Tibial nerve (tissue), 4 donors: ENCODE data around the gene UFM1. TPM values are rescaled to one million over a fixed set of nuclear protein-coding genes. Genes with fewer than 3 reads are reported as not detected.
A peak's percentile ranks its signal among the peaks of the same experiment; 100 is the strongest.

Experiments used
- DNase-seq, 2 donors: peaks; one replicate each; pipeline ENCODE4 v3.0.0-alpha.2; 2019; ENCODE audit warnings: low spot score in 2 of 2
- H3K27ac ChIP-seq, 4 donors: fragments of 200-600 bp; sonication (generic) in 3 of 4; one replicate each; pipeline ENCODE4 v1.5.1; 2017 to 2019; ENCODE audit warnings: mild to moderate bottlenecking in 1 of 4
- H3K27me3 ChIP-seq, 2 donors: fragments of 200-600 bp; sonication (generic) in 1 of 2; one replicate each; pipeline versions ENCODE4 v1.5.1 to v1.6.0; 2017 to 2019
- H3K36me3 ChIP-seq, 3 donors: fragments of 200-600 bp; sonication (generic); one replicate each; pipeline ENCODE4 v1.5.1; 2018 to 2019
- H3K4me1 ChIP-seq, 4 donors: fragments of 200-600 bp; sonication (generic) in 3 of 4; one replicate each; pipeline ENCODE4 v1.5.1; 2017 to 2019
- H3K4me3 ChIP-seq, 4 donors: fragments of 200-600 bp; sonication (generic) in 3 of 4; one replicate each; pipeline ENCODE4 v1.5.1; 2017 to 2019; ENCODE audit warnings: mild to moderate bottlenecking in 1 of 4, moderate library complexity in 1 of 4
- H3K9me3 ChIP-seq, 4 donors: fragments of 200-600 bp; sonication (generic) in 3 of 4; one replicate each; pipeline ENCODE4 v1.5.1; 2017 to 2019
- EP300 ChIP-seq, 2 donors: sonication (generic); formaldehyde crosslinking; IDR thresholded peaks; one replicate each; pipeline ENCODE4 v1.6.1; 2017; ENCODE audit warnings: antibody characterized with exemption in 2 of 2, mild to moderate bottlenecking in 1 of 2
- POLR2A ChIP-seq, 2 donors: fragments of 450-650 bp; IDR thresholded peaks; one replicate each; pipeline ENCODE4 v1.6.1; 2017; ENCODE audit warnings: antibody characterized with exemption in 2 of 2, mild to moderate bottlenecking in 2 of 2, moderate library complexity in 2 of 2
- WGBS, 2 donors: methylation state at CpG; one replicate each; pipeline ENCODE4 v1.1.5; 2018; 5-methylcytosine and 5-hydroxymethylcytosine counted together
- total RNA-seq, 4 donors: library from RNA; depleted of rRNA; stranded (reverse); fragments of >200 nt; gene quantifications; one replicate each; pipeline ENCODE4 v1.1.0, GENCODE V29; 2016
- TF ChIP-seq, protein P1 (sequence below), 5 experiments: fragments of 200-600 bp in 3 of 5; fragments of 450-650 bp in 2 of 5; sonication (generic) in 3 of 5; IDR thresholded peaks; one replicate each; pipeline ENCODE4 v1.5.1; 2016 to 2019; ENCODE audit warnings: antibody characterized with exemption in 5 of 5, mild to moderate bottlenecking in 3 of 5, moderate library complexity in 2 of 5

Gene UFM1
- total RNA-seq, 4 donors from 2014 or later, result 37.5 to 47.7 (median 45.9) TPM

DNA sequence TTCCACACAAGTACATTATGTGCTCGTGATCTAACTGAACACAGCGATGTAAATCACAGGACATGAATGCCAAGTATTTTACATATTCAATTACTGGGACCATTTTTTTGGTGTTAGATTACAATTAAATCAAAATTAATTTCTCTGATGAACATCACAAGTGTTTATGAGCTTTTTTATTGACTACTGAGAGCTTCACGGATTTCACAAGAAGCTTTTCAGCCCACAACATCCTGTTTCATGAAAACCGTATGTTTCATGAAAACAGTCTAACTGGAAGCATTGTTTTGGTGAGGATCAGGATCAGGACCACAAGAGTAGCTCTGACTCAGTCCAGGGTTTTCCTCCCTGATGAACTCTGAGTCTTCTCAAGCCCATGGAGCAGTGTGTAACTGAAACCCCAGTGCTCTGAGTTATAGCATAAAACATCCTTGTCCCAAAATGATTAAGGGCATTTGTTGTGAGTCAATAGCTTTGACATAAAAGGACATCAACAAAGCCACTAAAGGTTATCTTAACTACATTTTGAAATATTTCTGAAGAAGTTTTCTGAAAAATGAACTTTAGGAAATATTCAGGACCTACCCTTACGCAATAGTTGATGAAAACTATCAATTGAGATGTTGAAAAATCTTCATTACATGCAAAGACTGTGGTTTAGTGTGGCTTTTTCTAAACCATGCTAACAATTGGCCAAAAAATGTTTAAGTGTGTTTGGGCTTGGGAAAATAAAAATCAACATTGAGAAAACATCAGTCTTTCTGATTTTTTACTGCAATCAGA, 49.3 kb downstream of the UFM1 start:
- no peak for DNase-seq
- H3K27ac ChIP-seq, result peak overlapping the region in 1 of 4 donors; percentile 72
- H3K4me1 ChIP-seq, result peaks cover 0 to 8% (median 2%) of the 10 kb centered on the region in 4 donors
- TF ChIP-seq, protein P1, sequence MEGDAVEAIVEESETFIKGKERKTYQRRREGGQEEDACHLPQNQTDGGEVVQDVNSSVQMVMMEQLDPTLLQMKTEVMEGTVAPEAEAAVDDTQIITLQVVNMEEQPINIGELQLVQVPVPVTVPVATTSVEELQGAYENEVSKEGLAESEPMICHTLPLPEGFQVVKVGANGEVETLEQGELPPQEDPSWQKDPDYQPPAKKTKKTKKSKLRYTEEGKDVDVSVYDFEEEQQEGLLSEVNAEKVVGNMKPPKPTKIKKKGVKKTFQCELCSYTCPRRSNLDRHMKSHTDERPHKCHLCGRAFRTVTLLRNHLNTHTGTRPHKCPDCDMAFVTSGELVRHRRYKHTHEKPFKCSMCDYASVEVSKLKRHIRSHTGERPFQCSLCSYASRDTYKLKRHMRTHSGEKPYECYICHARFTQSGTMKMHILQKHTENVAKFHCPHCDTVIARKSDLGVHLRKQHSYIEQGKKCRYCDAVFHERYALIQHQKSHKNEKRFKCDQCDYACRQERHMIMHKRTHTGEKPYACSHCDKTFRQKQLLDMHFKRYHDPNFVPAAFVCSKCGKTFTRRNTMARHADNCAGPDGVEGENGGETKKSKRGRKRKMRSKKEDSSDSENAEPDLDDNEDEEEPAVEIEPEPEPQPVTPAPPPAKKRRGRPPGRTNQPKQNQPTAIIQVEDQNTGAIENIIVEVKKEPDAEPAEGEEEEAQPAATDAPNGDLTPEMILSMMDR (IDR thresholded peaks at IDR 0.05), result no peak
- TF ChIP-seq POLR2A (IDR thresholded peaks at IDR 0.05) (no peak), EP300 (IDR thresholded peaks at IDR 0.05) (no peak)
- 29 to 33% methylated on average over 5 of the region's 5 CpGs for WGBS, 2 donors
- no peaks in the 10 kb centered on the region for H3K27me3 ChIP-seq
- H3K9me3 ChIP-seq, result no peaks in the 10 kb centered on the region
- no peak overlapping the region for H3K4me3 ChIP-seq
- no peaks in the 10 kb centered on the region for H3K36me3 ChIP-seq

DNA sequence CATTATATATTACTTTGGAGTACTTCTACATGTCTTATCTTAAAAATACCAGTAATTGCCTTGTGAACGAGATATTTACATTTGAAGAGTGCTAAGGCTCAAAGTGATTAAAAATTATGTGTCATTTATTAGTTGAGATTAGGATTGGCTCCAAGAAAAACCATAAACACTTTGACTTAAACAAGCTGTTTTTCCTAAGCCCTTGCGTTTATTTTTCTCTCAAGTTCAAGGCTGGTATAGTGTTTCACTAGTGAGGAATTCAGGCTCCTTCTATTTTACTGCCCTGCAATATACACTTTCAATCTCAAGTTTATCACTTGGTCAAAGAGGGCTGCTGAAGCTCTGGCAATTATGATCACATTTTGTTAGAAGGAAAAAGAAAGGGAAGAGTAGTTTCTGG, 49.9 kb downstream of the UFM1 start:
- H3K9me3 ChIP-seq, result no peaks in the 10 kb centered on the region
- H3K27ac ChIP-seq, result peak overlapping the region in 1 of 4 donors; percentile 72
- 68 to 74% methylated on average over 2 of the region's 2 CpGs for WGBS, 2 donors
- TF ChIP-seq POLR2A (IDR thresholded peaks at IDR 0.05) (no peak), EP300 (IDR thresholded peaks at IDR 0.05) (no peak)
- TF ChIP-seq, protein P1 (IDR thresholded peaks at IDR 0.05), result no peak
- no peaks in the 10 kb centered on the region for H3K27me3 ChIP-seq
- H3K4me3 ChIP-seq, result no peak overlapping the region
- DNase-seq, result no peak
- H3K4me1 ChIP-seq, result peaks cover 0 to 8% (median 2%) of the 10 kb centered on the region in 4 donors
- H3K36me3 ChIP-seq, result no peaks in the 10 kb centered on the region

GRCh38 chr13:38401276-38401675, 51.6 kb downstream of the UFM1 start:
- Histone ChIP-seq H3K4me1 (peaks cover 0 to 8% (median 2%) of the 10 kb centered on the region in 4 donors), H3K9me3 (no peaks in the 10 kb centered on the region), H3K36me3 (no peaks in the 10 kb centered on the region), H3K4me3 (no peak overlapping the region), H3K27ac (no peak overlapping the region), H3K27me3 (no peaks in the 10 kb centered on the region)
- TF ChIP-seq EP300 (IDR thresholded peaks at IDR 0.05) (no peak), POLR2A (IDR thresholded peaks at IDR 0.05) (no peak)
- TF ChIP-seq, protein P1 (IDR thresholded peaks at IDR 0.05), result no peak
- DNase-seq, result no peak

DNA sequence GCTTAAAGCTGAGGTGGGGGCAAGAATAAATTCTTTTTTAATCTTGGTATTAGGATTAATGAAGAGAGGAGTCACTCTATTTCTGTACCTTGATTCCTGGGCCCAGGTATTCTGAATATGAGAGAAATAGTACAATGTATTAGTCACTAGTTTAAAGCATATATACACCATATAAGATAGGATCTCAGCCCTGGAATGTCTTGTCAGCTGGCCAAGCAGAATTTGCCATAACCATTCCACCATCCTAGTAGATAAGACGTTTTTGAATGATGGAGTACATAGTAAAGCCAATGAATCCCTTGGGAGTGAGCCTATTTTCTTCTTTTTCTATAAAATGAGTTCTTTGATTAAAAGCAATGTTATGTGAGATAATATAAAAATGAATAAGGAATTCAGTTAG, 55.6 kb downstream of the UFM1 start:
- TF ChIP-seq, protein P1 (IDR thresholded peaks at IDR 0.05), result no peak
- TF ChIP-seq EP300 (IDR thresholded peaks at IDR 0.05) (no peak), POLR2A (IDR thresholded peaks at IDR 0.05) (no peak)
- H3K4me3 ChIP-seq, result no peak overlapping the region
- H3K27ac ChIP-seq, result no peak overlapping the region
- no peaks in the 10 kb centered on the region for H3K36me3 ChIP-seq
- no peak for DNase-seq
- no peaks in the 10 kb centered on the region for H3K9me3 ChIP-seq
- H3K4me1 ChIP-seq, result no peaks in the 10 kb centered on the region
- H3K27me3 ChIP-seq, result no peaks in the 10 kb centered on the region
- WGBS, 2 donors, result 29 to 31% methylated on average over 1 of the region's 1 CpG

GRCh38 chr13:38409771-38410170, 60.1 kb downstream of the UFM1 start:
- 95 to 96% methylated on average over 2 of the region's 2 CpGs for WGBS, 2 donors
- Histone ChIP-seq H3K9me3 (no peaks in the 10 kb centered on the region), H3K27ac (no peak overlapping the region), H3K27me3 (no peaks in the 10 kb centered on the region), H3K36me3 (no peaks in the 10 kb centered on the region), H3K4me1 (no peaks in the 10 kb centered on the region), H3K4me3 (no peak overlapping the region)
- no peak for TF ChIP-seq EP300 (IDR thresholded peaks at IDR 0.05)
- no peak for TF ChIP-seq POLR2A (IDR thresholded peaks at IDR 0.05)
- no peak for DNase-seq
